Fibroblast of villous mesenchyme (primary cell): ENCODE measurements around the gene ABCG2. TPM values are rescaled to one million over a fixed set of nuclear protein-coding genes. Genes with fewer than 3 reads are reported as not detected.

Source experiments
- DNase-seq: peaks from one replicate; pipeline ENCODE4 v3.0.0-alpha.2; 2010; ENCODE audit warnings: low read depth
- H3K4me3 ChIP-seq: 2 replicates; pipeline ENCODE4 v1.5.1; 2011; ENCODE audit warnings: low read depth, mild to moderate bottlenecking, low read length
- total RNA-seq: library from RNA; depleted of rRNA; stranded (reverse); fragments of >200 nt; gene quantifications from 2 replicates; pipeline ENCODE4 v1.2.3, GENCODE V29; 2012
- TF ChIP-seq, protein P1 (sequence below): IDR thresholded peaks from 2 replicates; pipeline ENCODE4 v1.5.1; 2012; ENCODE audit warnings: low read depth, mild to moderate bottlenecking, low read length; ENCODE audit not compliant: insufficient read depth

ABCG2 gene
- total RNA-seq, 1 donor, result 2.2 TPM

DNA sequence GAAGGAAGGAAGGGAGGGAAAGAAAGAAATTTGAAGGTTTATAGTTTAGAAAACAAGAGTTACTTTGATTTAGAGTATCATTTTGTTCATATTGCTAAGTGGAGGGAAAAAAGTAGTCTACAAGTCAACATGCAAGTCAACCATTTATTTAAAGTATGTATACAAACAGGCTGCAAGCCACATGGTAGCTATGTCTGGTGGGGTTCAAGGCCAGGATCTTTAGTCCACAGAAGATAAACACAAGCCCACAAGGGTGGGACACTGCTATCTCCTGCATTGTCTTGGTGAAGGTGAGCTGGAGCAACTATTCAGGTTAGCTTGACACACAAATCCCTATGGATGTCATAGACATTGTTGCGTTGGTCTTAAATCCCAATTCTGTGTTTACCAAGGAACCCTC is 71.4 kb downstream of the ABCG2 start:
- TF ChIP-seq, protein P1, sequence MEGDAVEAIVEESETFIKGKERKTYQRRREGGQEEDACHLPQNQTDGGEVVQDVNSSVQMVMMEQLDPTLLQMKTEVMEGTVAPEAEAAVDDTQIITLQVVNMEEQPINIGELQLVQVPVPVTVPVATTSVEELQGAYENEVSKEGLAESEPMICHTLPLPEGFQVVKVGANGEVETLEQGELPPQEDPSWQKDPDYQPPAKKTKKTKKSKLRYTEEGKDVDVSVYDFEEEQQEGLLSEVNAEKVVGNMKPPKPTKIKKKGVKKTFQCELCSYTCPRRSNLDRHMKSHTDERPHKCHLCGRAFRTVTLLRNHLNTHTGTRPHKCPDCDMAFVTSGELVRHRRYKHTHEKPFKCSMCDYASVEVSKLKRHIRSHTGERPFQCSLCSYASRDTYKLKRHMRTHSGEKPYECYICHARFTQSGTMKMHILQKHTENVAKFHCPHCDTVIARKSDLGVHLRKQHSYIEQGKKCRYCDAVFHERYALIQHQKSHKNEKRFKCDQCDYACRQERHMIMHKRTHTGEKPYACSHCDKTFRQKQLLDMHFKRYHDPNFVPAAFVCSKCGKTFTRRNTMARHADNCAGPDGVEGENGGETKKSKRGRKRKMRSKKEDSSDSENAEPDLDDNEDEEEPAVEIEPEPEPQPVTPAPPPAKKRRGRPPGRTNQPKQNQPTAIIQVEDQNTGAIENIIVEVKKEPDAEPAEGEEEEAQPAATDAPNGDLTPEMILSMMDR, result no peak
- no peak for DNase-seq
- H3K4me3 ChIP-seq, result no peak overlapping the region

DNA sequence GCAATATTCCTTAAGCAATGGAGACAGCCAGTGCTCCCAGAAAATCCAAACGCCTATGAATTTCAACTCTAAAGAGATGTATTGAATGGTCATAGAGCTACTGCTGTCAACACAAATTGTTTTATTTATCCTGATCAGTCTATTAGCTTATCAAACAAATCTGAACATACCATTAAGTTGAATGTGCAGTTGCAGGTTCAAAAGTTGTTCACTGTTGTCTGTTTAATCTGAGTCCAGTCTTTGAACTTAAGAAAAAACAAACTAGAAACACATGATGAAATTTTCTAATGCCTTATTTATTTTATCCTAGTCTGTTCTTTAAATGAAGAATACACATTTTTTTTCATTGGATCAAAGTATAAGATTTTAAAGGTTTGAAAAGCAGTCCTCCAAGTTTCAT is 77.8 kb downstream of the ABCG2 start:
- no peak overlapping the region for H3K4me3 ChIP-seq
- TF ChIP-seq, protein P1, result no peak
- no peak for DNase-seq

DNA sequence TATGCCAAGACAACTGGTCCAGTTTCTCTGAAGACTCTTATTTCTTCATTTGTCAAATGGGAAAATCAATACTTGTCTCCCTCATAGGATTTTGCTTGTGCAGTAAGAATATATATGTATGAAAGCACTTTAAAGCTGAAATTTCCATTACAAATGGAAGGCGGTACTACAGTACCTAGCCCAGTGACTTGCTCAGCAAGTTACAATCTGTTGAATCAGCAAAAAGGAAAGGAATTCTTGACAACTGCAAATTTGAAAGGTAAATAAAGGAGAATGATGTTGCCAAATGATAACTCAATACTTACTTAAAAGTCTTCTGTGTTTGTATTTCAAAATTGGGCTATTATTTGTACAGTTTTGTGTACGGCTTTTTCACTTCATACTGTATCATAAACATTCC is 79.9 kb downstream of the ABCG2 start:
- TF ChIP-seq, protein P1, result no peak
- no peak overlapping the region for H3K4me3 ChIP-seq
- DNase-seq, result no peak

DNA sequence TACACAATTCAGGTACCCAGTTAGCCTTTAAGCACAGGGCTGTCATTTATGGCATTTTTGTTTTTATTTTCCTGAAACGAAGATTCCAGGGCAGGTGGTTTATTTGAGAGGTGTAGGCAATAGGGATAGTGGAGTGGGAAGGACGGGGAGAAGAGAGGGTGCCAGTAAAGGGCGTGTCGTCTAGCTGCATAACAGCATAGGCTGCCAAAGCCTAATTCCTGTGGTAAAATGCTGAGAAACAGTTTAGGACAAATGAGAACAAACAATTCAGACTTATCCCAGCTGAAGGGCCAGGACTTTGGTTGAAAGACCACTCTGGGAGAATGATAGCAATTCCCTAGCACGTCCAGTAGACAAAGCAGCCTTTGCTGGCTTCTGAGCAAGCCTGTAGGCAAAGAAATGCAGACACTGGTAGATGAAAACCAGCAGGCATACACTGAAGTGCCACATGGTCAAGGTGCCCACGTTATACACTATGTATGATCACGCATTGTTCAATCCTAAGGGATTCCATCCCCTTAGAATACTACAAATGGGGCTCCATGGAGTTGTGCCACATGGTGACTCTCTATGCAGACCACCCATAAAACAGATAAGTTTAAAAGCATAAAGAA is 80.4 kb downstream of the ABCG2 start:
- DNase-seq, result no peak
- TF ChIP-seq, protein P1, result no peak
- H3K4me3 ChIP-seq, result no peak overlapping the region

DNA sequence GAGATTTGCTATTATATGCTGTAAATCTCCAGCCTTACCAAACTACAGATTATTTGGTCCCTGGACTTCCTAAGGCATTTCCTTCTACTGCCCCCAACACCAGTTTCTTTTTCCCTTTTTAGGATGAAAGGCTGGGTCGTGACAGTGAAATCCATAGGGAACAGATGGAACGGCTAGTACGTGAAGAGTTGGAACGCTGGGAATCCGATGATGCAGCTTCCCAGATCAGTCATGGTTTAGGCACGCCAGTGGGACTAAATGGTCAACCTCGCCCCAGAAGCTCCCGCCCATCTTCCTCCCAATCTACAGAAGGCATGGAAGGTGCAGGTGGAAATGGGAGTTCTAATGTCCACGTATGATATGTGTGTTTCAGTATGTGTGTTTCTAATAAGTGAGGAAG is 83.1 kb downstream of the ABCG2 start:
- TF ChIP-seq, protein P1, result no peak
- H3K4me3 ChIP-seq, result no peak overlapping the region
- peak; percentile 15 for DNase-seq

DNA sequence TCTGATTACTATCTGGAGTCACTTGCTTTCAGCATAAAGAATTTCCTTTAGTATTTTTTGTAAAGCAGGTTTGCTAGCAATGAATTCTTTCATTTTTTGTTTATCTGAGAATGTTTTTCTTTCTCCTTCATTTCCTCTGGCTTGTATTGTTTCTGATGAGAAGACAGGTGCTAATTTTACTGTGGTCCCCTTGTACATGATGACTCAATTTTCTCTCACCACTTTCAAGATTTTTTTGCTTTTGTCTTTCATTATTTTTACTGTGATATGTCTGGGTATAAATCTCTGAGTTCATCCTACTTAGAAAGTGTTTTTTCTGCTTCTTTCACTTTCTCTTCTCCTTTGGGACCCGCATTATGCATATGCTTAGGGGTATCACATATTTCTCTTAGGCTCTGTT is 88.4 kb downstream of the ABCG2 start:
- TF ChIP-seq, protein P1, result no peak
- DNase-seq, result no peak
- H3K4me3 ChIP-seq, result no peak overlapping the region

DNA sequence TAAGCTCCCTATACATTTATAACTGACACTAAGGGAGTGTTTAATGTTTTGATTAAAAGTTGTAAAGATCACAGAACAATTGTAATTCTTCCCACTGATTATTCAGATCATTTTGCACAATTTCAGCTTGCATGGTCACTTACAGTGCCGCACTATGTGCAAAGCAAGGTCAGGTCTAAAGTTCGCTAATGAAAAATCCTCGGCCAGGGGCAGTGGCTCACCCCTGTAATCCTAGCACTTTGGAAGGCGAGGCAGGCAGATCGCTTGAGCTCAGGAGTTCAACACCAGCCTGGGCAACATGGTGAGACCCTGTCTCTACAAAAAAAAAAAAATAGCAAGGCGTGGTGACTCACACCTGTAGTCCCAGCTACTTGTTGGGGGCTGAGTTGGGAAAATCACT is 94.0 kb downstream of the ABCG2 start:
- H3K4me3 ChIP-seq, result no peak overlapping the region
- TF ChIP-seq, protein P1, result no peak
- no peak for DNase-seq
